GM21528 (cell line): ENCODE measurements around the gene PRPS1.
A peak's percentile ranks its signal among the peaks of the same experiment; 100 is the strongest.
"Not testable (repeated sequence)": the region's sequence is repeated elsewhere in the genome, so short reads cannot be mapped to it uniquely, and the experiment has no call there.

ENCODE experiments used
- ATAC-seq: cut with Tn5 transposase; IDR thresholded peaks from one replicate; pipeline ENCODE4 v1.9.1; 2021; ENCODE audit warnings: mild to moderate bottlenecking, moderate library complexity; ENCODE audit not compliant: unreplicated experiment, low FRiP score

The PRPS1 gene

DNA sequence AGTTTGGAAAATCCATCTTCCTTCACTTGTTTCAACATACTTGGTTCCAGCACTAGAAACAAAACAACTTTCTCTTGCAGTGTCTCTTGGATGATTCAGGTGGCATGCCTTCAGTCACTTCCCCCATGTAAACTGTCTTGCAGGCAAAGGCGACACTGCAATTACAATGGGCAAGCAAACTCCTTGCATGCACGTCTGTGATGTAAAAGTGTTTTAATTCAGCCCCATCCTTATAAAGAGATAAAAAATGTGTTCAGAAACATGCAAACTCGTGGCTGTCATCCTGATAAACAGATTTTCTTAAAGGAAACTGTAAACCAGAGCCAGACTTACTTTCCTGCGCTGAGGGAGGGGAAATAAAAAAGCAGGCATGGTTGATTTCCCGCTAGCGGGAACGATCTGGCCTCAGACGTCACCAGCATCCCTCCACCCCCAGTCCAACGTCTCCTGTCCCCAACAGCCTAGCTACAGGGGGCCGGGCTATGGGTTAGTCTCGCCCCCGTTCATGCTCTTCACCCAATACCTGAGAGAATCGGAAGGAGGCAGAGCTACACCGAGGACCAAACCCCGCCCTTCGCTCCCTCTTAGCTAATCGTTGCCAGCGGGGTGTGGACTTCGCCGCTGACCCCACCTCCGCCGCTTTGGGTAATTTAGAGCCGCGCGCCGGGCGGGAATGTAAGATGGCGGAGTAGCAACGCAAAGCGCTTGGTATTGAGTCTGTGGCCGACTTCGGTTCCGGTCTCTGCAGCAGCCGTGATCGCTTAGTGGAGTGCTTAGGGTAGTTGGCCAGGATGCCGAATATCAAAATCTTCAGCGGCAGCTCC, at the start of gene PRPS1:
TSS of gene PRPS1 (plus strand) at position 673 of the 824 bp plus-strand sequence. CDS start at position 792, 119 bp downstream.
- ATAC-seq, result peak; percentile 100

DNA sequence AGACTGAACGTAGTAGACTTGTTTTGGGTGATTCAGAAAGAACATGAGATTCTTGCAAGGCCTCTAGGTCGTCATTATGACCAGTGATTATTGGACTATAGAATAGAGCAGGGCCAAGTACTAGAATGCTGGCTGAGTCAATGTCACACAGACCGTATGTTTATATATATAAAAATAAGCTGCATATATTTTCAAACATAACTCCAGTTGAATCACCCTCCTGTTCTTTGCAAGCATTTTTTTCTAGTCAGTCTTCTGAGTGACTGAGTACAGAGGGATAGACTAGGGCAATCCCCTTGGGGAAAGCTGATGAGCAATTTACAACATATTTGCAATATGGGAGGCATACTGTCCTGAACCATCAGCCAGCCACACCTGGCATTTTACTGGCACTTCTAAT, 48.4 kb upstream of the PRPS1 start:
- no peak for ATAC-seq

DNA sequence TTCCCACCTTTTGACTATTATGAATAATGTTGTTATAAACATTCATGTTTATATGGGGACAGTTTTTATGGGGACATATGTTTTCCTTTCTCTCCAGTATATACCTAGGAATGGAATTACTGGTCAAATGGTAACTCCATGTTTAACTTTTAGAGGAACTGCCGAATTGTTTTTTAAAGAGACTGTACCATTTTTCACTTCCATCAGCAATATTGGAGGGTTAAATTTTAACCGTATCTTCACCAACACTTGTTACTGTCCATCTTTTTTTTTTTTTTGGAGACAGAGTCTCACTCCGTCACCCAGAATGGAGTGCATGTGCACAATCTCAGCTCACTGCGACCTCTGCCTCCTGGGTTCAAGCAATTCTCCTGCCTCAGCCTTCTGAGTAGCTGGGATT, 46.4 kb upstream of the PRPS1 start:
- ATAC-seq, result no peak

DNA sequence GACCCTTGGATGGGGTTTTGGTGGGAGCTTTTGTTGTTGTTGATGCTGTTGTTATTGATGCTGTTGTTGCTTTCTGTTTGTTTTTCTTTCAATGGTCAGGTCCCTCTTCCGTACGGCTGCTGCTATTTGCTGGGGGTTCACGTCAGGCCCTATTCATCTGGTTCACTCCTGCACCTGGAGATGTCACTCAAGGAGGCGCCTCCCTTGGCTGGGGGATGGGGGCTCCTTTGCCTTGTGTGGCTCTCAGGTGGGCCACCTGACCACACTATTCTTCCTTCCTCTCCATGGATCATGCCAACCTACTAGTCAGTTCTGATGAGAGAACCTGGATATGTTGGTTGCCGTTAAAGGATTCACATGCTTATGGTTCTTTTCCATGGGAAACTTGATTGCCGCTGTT, 39.1 kb upstream of the PRPS1 start:
- no peak for ATAC-seq

DNA sequence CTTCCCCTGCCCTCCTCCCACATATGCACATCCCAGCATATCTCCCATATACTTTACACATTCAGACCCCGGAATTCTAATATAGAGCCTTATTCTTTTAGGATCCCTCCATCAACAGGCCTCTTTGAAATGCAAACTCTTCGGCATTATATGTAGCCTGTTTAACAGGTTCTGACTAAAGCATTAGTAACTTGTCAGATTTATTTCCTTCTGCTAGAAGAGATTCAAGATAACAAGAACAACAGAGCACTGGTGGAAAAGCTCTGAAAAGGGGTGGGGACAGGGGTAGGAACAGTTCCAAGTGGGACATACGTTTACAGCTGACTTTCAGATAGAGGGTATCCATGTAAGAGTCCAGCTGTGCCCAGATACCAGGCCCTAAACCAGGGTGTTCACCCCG, 31.7 kb upstream of the PRPS1 start:
- no peak for ATAC-seq

DNA sequence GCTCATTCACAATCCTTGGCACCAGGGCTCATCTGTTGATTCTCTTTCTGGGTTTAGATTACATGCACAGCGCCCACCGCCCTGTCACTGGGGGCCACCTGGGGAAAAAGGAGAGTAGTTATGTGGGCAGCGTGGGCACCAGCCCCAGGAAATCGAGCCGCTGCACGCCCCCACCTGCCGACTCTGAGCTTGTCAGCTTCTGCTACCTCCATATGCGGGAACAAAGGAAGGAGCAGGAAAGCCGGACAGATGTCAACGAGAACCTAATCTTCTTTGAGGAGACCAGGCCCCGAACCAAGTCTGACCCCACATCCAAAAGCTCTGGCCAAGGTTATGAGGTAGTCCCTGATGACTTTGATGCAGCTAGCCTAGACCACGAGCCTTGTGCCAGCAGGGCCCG, 31.0 kb upstream of the PRPS1 start:
- ATAC-seq, result no peak

DNA sequence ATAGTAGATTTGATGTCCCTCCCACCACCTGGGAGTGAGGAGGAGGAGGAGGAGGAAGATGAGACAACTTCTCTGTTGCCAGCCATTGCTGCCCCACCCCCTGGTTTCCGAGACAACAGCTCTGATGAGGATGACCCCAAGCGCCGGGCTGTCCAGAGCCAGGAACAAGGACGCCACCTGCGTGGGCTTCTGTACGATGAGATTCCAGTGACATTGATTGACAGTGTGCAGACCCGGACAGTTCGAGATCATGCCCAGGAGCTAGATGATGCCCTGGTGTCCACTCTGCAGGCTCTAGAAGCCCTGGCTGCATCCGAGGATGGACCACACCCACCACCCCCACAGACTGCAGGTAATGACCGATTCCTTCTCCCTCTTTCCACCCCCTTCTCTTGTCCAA, 30.5 kb upstream of the PRPS1 start:
- no peak for ATAC-seq

DNA sequence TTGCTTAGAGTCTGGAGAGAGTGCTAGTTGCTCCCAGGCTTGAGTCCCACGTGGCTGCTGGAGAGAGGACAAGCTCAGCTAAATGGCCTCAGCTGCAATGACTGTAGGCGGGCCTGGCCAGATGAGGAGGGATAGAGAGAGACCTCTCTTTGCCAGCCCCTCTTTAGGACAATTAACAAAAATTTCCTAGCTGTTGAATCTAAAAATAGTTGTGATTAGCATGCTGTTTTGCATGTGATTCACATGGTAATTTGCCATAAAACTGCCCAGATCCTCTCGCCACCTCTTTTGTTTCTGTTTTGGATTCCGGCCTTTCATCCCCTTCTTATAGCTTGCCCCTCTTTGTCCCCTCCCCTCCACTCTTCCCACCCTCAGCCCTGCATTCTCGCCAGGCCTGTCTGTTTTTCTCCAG, 28.9 kb upstream of the PRPS1 start:
- no peak for ATAC-seq

DNA sequence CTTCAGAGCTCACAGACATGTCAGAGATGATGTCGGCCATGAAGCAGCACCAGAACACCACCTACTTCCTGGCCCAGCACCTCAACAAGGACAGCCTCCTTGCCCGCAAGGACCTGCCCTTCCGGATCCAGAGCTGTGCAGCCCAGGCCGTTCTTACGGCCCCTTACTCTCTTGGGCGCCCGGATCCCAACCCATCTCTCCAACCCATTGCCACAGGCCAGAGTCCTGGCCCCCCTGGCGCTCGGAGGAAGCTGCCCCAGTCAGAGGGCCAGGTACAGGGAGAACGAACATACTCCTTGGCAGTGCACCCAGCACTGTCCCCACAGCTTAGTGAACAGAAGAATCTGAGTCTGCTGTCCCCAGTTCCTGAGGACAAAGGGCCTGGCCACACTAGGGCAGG, 27.9 kb upstream of the PRPS1 start:
- no peak for ATAC-seq

DNA sequence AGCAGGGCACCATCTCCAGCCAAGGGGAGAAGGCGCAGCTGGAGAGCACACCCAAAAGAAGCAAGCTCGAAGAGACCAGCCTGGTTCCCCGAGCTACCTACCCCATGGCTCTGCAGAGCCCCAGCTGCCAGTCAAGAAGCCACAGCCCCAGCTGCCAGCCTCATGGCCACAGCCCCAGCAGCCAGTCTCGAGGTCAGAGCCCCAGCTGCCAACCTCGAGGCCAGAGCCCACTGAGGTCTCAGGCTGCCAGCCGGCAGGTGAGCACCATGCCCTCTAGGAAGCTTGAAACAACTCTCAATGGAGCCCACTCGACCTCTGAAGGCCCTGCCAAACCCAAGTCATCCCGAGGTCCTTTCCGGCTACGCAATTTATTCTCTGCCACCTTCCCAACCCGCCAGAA, 27.0 kb upstream of the PRPS1 start:
- no peak for ATAC-seq

DNA sequence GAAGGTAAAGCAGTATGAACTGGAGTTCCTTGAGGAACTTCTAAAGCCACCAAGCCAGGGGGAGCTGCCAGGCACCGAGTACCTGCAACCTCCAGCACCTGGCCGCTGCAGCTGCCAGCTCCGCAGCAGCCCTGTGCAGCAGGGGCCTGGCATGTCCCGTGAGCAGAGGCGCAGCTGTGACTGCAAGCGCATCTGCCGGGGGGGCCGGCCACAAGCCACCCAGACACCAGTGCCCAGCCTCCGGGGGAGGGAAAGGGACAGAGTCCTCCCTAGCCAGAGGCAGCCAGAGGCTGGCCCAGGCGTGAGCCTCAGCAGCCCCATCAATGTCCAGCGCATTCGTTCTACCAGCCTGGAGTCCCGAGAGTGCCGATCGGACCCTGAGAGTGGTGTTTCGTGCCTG, 26.6 kb upstream of the PRPS1 start:
- ATAC-seq, result no peak

DNA sequence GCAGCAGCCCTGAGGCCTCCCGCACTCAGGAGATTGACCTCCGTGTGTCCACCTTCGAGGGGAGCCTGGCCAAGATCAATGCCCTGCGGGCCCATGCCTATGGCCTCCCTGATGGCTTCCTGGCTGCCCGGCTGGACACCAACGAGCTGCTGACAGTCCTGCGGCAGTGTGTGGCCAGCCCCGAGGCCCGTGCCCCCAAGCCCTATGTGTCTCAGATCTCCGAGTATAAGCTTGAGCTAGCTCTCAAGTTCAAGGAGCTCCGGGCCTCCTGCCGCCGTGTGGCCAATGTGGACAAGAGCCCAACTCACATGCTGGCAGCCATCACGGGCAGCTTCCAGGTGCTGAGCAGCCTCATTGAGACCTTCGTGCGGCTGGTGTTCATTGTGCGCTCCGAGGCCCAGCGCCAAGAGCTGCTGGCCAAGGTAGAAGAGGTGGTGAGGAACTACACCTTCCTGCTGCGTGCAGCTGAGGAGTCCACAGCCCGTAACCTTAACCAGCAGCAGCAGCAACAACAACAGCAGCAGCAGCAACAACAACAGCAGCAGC, 25.5 kb upstream of the PRPS1 start:
- ATAC-seq, result no peak

DNA sequence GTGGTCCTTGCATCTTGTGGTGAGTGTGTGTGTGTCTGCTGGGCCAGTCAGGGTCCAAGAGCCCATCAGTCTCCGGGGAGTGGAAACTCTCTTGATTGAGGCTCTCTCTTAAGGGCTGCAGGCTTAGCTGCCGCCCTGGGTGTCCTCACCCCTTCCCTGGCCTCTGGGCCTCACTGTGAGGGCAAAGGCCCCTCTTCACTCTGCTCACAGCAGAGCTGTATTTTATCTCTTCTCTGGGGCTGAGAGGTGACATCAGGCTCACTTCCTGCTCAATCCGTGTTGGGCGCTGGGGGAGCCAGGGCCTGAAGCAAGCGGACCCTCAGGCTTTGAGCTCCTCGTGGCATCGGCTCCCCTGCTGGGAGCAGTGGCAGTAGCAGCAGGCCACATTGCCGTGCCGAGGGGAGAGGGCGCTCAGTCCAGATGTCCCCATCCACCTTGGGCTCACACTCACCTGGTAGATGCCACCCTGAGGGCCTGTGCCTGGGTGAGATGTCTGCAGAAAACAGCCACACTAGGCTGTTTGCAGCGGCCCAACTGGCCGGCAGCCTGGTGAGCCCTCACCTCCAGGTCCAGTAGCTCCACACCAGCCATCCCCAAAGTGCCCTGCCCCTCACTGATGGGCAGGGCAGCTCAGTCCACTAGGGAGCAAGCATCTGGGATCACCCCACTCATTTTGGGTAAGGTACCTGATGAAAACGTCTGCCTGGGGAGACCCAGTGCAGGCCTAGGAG, 24.7 kb upstream of the PRPS1 start:
- no peak for ATAC-seq

DNA sequence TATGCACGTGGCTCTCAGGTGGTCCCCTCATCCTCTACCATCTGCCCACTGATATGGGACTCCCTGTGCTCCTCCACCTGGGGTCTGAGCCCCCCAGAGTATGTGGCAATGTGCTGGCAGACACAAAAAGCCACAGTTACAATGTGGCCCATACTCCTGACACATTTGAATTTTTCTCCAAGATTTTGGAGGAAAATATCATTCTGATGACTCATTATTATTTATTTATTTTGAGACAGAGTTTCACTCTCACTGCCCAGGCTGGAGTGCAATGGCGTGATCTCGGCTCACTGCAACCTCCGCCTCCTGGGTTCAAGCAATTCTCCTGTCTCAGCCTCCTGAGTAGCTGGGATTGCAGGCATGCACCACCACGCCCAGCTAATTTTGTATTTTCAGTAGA, 19.2 kb upstream of the PRPS1 start:
- ATAC-seq, result not testable (repeated sequence)

DNA sequence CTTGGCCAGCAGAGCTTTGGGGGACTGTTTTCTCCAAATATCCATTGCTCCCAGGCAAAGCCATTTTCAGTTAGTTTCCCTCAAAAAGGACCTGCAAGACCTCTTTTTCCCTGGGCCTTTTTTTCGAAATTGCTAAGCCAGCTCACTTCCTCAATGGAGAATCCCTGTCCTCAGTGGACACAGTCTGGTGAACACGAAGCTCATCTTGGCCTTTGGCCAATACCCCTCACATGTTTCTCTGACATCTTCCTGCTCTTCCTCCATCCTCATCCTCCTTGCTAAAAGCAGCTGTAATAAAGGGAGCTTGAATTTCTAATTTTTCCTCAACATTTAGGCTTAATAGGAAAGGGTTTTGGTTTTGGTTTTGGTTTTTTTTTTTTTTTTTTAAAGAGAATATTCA, 17.6 kb upstream of the PRPS1 start:
- no peak for ATAC-seq

DNA sequence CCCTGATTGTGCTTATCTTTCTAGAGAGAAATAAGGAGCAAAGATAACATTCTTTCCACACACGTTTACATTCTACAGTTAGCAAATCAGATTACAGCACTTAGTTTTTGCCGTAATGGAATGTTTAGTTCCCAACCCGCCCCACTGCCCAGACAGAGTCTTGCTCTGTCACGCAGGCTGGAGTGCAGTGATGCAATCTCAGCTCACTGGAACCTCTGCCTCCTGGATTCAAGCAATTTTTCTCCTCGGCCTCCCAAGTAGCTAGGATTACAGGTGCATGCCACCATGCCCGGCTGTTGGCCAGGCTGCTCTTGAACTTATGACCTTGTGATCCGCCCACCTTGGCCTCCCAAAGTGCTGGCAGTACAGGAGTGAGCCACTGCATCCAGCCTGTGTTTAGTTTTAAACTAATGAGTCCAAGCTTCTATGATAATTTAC, 8.4 kb upstream of the PRPS1 start:
- ATAC-seq, result no peak

DNA sequence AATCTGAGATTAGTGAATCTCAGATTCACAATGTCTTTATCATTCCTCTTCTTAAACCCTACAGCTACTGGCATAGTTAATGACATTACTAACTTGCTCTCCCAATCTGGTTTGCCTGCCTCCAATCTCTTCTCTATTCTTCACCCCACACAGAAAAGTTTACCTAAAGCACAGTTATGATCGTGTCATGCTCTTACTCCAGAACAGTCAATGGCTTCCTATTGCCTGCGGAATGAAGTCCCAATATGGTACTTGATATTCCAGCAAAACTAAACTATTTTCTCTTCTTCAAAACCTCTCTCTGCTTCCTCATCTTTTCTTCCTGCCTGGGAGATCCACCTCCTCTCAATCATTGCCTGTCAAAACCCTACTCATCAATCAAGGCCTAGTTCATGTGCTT, 3.4 kb upstream of the PRPS1 start:
- ATAC-seq, result no peak

DNA sequence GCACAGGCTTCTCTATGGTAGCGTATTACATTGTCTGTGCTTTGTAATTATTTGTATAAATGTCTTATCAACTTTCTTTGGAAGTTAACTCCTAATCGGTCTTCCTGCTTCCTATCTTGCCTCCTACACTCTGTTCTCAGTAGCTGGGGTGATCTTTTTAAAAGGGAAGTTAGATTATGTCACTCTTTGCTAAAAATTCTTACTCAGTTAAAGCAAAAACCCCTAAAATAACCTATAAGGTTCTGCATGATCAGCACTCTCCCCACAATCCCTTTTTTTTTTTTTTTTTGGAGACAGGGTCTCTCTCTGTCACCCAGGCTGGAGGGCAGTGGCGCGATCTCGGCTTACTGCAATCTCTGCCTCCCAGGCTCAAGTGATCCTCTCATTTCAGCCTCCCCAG, 2.6 kb upstream of the PRPS1 start:
- ATAC-seq, result no peak

DNA sequence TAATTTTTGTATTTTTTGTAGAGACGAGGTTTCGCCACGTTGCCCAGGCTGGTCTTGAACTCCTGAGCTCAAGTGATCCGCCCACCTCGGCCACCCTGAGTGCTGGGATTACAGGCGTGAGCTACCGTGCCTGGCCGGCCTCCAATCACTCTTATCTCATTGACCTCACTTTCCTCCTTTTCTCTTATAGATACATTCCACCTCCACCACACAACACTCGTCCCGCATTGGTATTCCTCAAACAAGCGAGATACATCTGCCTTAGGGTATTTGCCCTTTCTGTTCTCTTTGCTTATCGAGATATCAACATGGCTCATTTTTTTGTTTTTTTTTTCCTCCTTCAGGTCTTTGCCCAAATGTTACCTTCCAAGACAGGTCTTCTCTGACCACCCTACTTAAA, 1.8 kb upstream of the PRPS1 start:
- no peak for ATAC-seq

DNA sequence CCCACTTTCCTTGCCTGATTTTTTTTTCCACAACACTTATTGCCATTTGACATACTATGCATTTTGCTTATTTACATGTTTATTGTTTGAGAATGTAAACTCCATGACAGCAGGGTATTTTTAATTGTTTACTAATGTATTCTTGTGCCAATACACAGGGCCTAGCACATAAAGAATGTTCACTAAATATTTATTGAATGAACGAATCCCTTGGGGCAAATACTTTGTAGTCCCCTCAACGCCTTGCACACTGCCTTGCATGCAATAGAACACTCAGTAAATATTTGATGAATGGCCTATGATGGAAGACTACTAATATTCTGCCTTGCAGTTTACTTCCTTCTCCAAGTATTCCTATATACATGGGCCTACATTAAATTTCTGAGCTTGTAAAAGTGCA, 1.4 kb upstream of the PRPS1 start:
- ATAC-seq, result no peak

DNA sequence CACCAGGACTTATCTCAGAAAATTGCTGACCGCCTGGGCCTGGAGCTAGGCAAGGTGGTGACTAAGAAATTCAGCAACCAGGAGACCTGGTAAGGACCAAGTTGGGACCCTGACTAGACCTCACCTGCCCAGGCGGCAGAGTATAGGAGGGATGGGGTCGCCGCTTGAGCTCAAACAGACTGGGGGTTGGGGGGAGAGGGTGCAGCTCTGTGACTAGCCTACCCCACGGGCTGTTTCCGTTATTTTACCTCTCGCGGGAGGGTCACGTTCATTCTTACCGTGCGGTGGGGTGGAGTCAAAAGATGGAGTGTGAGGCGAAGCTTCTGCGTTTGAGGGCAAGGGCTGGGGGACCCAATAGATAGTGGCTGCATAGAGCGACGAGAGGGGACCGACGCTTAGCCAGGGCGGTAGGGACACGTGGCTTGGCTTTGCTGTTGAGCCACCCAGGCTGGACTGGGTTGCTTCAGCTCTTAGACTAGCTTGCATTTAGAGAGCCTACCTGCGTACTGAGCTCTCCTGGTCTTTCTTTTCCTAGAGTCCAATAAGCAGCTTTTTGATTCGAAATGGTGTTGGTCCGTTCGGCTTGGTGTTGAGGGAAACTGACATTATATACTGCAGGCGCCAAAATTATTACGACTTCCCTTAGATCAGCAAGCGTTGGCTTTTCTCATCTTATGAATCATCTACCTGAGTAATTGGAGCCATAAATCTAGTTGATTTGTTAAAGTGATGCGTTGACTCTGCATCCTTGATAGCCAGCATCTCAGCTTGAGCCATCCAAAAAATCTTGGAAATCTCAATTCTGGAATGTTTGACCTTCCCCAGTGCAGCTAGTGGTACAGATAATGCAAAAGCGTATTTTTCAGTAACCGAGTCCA, 591 bp downstream of the PRPS1 start:
- ATAC-seq, result peak; percentile 56
